C4-2B (cell line): ENCODE results near the gene FBRSL1.

ENCODE experiments used
- CTCF ChIP-seq: fragments of 450-650 bp; conservative IDR thresholded peaks from 2 replicates; pipeline ENCODE4 v1.5.1; 2017; ENCODE audit warnings: mild to moderate bottlenecking
- ZFX ChIP-seq: fragments of 450-650 bp; IDR thresholded peaks from 2 replicates; pipeline ENCODE4 v1.6.1; 2017

DNA sequence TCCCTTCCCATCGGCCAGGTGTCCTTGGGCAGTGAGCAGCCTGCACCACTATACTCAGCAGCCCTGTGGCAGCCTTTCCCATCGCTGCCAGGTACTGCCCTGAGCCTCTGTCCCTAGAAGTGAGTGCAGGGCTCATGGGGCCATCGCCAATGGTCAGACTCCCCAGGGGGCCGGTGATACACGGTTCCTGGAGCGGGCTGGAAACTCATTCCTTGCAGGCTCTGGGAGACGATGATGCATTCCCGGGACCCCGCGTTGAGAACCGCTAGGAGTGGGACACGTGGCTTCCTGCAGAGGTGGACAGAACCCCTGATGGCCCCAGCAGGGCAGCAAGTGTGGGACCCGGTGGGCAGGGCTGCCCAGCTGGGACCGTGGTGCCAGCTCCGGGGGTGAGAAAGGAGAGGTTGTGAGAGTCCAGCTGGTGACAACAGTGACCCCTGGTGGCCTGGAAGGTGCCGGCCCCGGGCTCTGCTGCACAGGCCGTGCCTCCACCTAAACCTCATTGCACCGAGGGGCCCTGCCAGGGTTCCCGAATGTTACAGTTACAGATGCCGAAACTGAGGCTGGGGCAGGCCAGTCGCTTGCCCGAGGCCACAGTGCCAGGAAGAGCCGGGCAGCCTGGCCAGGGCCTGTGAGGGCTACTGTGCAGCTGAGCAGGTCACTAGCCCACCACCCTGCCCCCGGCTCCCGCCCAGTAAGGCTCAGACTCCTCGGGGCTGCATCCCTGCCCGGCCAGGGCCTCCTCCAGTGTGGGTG, 33.8 kb downstream of the FBRSL1 start:
- TF ChIP-seq CTCF: peak; percentile 88
- TF ChIP-seq ZFX: no peak
